Effector memory CD4-positive, alpha-beta T cell (primary cell): ENCODE data around the gene FYTTD1.

Source experiments
- DNase-seq, 3 donors: peaks; one replicate each; pipeline ENCODE4 v3.0.0-alpha.2; 2020
- H3K27ac ChIP-seq: 2 replicates; pipeline ENCODE4 v1.7.0; 2013; ENCODE audit warnings: mild to moderate bottlenecking, low read length, moderate library complexity; ENCODE audit not compliant: insufficient read depth, poor library complexity, severe bottlenecking
- H3K27me3 ChIP-seq: replicated peaks from 2 replicates; pipeline ENCODE4 v1.7.0; 2013; ENCODE audit warnings: mild to moderate bottlenecking, low read length; ENCODE audit not compliant: insufficient read depth, control insufficient read depth, poor library complexity, severe bottlenecking
- H3K36me3 ChIP-seq: 2 replicates; pipeline ENCODE4 v1.7.0; 2013; ENCODE audit warnings: mild to moderate bottlenecking, low read length, moderate library complexity; ENCODE audit not compliant: control insufficient read depth, insufficient read depth
- H3K4me1 ChIP-seq: 2 replicates; pipeline ENCODE4 v1.7.0; 2013; ENCODE audit warnings: low read length, mild to moderate bottlenecking; ENCODE audit not compliant: control insufficient read depth, insufficient read depth, poor library complexity, severe bottlenecking
- H3K4me3 ChIP-seq: 2 replicates; pipeline ENCODE4 v1.7.0; 2013; ENCODE audit warnings: low read length, low read depth, mild to moderate bottlenecking; ENCODE audit not compliant: insufficient read depth, poor library complexity, severe bottlenecking
- H3K9me3 ChIP-seq: 2 replicates; pipeline ENCODE4 v1.7.0; 2013; ENCODE audit warnings: mild to moderate bottlenecking, low read length, moderate library complexity; ENCODE audit not compliant: control insufficient read depth

Gene FYTTD1

DNA sequence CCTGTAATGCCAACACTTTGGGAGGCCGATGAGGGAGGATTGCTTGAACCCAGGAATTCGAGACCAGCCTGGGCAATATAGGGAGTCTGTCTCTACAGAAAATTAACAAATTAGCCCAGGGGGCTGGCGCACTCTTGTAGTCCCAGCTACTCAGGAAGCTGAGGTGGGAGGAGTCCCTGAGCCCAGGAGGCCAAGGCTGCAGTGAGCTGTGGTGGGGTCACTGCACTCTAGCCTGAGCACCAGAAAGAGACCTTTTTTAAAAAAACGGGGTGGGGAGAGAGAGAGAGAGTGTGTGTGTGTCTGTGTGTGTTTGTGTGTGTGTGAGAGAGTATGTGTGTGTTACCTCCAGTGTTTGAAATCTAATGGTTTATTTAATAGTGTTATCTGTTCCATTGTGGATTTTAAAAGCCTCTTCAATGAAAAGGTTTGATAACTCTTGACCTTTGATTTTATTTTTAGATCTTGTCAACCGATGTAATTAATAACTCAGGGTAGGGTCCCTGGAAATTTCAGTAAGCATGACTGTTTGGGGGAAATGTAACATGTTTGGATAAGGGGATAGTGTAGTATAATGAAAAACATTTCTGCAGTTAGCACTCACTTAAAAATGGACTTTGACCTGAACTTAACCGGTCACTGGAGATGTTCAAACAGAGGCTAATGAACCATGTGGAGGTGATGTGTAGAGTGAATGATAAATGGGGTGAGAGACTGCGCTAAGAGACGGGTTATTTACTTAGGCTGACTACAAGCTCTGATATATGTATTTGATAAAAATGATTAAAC, 71.1 kb downstream of the FYTTD1 start:
- Histone ChIP-seq H3K9me3 (no peaks in the 10 kb centered on the region), H3K4me1 (no peaks in the 10 kb centered on the region), H3K4me3 (no peak overlapping the region), H3K27me3 (no peaks in the 10 kb centered on the region), H3K36me3 (peaks cover 22% of the 10 kb centered on the region), H3K27ac (no peak overlapping the region)
- DNase-seq, result no peak

DNA sequence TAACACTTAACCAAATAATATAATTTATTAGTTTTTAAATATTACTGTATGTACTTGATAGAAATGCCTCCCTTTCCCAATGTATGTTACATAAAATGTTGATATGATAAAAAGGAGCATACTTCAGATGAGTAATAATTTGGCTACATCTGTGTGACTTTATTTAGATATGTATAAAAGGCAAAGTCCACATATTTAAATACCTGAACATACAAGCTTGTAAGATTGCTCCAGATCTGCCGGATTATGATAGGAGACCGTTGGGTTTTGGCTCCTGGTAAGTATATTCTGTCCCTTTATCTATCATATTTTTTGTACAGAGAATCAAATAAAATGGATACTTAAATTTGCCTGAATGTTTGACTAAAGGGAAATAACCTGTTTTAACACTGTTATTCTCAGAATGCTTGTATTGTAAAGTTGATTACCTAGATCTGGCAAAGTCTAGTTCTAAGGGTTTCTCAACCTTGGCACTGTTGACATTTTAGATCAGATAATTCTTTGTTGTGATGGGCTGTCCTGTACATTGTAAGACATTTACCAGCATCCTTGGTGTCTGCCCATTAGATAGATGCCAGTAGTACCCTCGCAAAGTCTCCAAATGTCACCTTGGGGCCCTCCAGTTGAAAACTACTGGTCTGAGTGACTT, 79.8 kb downstream of the FYTTD1 start:
- no peak for DNase-seq
- H3K36me3 ChIP-seq, result peaks cover 35% of the 10 kb centered on the region
- H3K27ac ChIP-seq, result no peak overlapping the region
- H3K9me3 ChIP-seq, result no peaks in the 10 kb centered on the region
- H3K4me3 ChIP-seq, result no peak overlapping the region
- no peaks in the 10 kb centered on the region for H3K27me3 ChIP-seq
- no peaks in the 10 kb centered on the region for H3K4me1 ChIP-seq

DNA sequence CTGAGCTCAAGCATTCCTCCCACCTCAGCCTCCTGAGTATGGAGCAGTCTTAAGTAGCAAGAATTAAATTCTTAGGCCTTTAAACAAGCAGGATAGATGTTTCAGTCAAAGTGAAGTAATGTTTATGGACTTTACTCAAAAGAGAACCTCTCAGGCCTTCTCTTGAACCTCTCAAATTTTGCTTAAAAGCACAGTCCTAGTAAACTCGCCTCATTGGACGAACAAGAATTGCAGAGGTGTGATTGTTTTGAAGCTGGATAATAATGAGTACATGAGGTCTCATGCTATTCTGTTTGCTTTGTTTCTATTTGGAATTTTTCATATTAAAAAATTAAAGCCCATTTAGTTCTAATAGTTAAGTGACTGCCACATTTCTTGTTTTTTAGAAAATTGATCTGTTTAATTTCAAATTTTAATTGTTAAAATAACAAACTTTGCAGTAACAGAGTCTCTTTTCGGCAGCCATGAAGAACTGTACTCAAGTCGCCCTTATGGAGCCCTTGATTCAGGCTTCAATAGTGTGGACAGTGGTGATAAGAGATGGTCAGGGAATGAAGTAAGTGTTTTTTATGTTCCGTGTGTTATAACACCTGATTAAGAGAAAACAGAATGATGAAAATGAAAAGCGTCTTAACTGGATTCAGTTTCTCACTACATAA, 80.8 kb downstream of the FYTTD1 start:
- Histone ChIP-seq H3K36me3 (peaks cover 35% of the 10 kb centered on the region), H3K9me3 (no peaks in the 10 kb centered on the region)

GRCh38 chr3:197830967-197831313, 81.3 kb downstream of the FYTTD1 start:
- Histone ChIP-seq H3K27me3 (no peaks in the 10 kb centered on the region), H3K27ac (no peak overlapping the region), H3K9me3 (no peaks in the 10 kb centered on the region), H3K36me3 (peaks cover 40% of the 10 kb centered on the region), H3K4me3 (no peak overlapping the region), H3K4me1 (no peaks in the 10 kb centered on the region)
- no peak for DNase-seq

More for the DNA sequence above, 80.8 kb downstream of the FYTTD1 start:
- Histone ChIP-seq H3K4me1 (no peaks in the 10 kb centered on the region), H3K27me3 (no peaks in the 10 kb centered on the region), H3K27ac (no peak overlapping the region), H3K4me3 (no peak overlapping the region)
- DNase-seq, result no peak

DNA sequence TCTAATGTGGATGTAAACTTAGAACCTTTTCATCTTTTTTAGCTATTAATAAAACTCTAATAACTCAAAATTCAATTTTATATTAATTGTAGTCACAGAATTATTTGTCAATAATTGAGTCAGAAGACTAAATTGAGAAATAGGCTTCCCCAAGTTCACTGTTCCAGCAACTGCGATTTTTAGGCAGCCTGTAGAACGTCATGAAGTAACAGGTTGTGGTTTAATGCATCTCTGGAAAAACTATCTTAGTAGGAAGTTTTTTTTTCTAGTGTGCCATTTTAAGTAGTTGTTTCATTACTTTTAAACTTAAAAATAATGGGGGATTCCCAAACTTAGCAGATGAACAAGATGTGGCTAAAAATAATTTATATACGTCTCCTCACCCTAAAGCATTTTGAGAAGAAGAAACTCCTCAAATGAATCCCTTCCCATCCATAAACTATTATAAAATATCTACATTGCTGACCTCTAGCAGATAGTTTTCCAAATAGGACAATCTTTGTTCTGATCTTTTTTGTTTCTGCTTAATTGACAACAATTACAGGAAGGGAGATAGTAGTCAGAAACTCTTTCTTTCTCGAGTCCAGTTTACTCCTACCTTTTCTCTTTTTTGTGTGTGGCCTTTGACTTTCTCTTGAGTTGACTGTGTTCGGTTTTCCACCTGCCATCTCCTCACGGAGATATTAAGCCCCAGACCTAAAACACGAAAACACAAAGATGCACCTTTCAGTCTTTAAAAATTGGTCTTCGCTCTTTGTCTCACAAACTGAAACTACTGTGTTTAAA, 84.4 kb downstream of the FYTTD1 start:
- no peak overlapping the region for H3K4me3 ChIP-seq
- H3K36me3 ChIP-seq, result peaks cover 38% of the 10 kb centered on the region
- H3K9me3 ChIP-seq, result no peaks in the 10 kb centered on the region
- no peaks in the 10 kb centered on the region for H3K27me3 ChIP-seq
- DNase-seq, result no peak
- no peak overlapping the region for H3K27ac ChIP-seq
- no peaks in the 10 kb centered on the region for H3K4me1 ChIP-seq

GRCh38 chr3:197835509-197835908, 85.8 kb downstream of the FYTTD1 start:
- Histone ChIP-seq H3K27ac (no peak overlapping the region), H3K36me3 (peaks cover 38% of the 10 kb centered on the region), H3K9me3 (no peaks in the 10 kb centered on the region), H3K27me3 (no peaks in the 10 kb centered on the region), H3K4me1 (no peaks in the 10 kb centered on the region), H3K4me3 (no peak overlapping the region)
- no peak for DNase-seq

DNA sequence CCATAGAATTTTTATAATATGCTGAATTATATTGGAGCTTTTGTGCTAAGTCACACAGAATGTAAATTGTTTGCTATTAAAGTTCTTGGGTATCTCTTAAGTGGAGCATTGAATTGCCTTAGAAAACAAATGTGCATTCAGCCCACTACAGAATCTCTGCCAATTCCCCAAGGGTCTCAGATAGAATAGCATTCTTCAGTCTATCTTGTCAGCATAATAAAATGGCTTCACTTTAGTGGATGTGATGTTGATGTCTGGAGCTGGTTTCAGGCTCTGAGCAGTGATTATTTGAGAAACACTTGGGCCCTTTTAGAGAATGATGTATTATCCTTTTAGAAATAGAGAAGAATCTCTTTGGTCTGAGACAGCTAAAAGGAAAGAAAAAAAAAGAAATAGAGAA, 86.6 kb downstream of the FYTTD1 start:
- Histone ChIP-seq H3K27me3 (no peaks in the 10 kb centered on the region), H3K9me3 (no peaks in the 10 kb centered on the region), H3K27ac (no peak overlapping the region), H3K36me3 (peaks cover 40% of the 10 kb centered on the region), H3K4me1 (no peaks in the 10 kb centered on the region), H3K4me3 (no peak overlapping the region)
- DNase-seq, result no peak
